Esophagus muscularis mucosa (tissue), 4 donors: ENCODE data around the gene SRRM2. TPM values are rescaled to one million over a fixed set of nuclear protein-coding genes. Genes with fewer than 3 reads are reported as not detected.

Experiments used
- DNase-seq: peaks from one replicate; pipeline ENCODE4 v3.0.0-alpha.2; 2017; ENCODE audit errors: extremely low spot score
- H3K27ac ChIP-seq, 4 donors: fragments of 200-600 bp; sonication (generic); replicated peaks in 1 of 4; 1 replicate in 3 of 4; 2 replicates in 1 of 4; pipeline ENCODE4 v1.5.1; 2016 to 2019; ENCODE audit warnings: mild to moderate bottlenecking in 1 of 4
- H3K27me3 ChIP-seq, 4 donors: fragments of 200-600 bp; sonication (generic); one replicate each; pipeline versions ENCODE4 v1.5.1 to v1.6.0; 2016 to 2019
- H3K36me3 ChIP-seq, 4 donors: fragments of 200-600 bp; sonication (generic); one replicate each; pipeline ENCODE4 v1.5.1; 2016 to 2019
- H3K4me1 ChIP-seq, 4 donors: fragments of 200-600 bp; sonication (generic); one replicate each; pipeline ENCODE4 v1.5.1; 2016 to 2019
- H3K4me3 ChIP-seq, 4 donors: fragments of 200-600 bp; sonication (generic); 1 replicate in 2 of 4; 2 replicates in 2 of 4; pipeline ENCODE4 v1.5.1; 2016 to 2019; ENCODE audit warnings: mild to moderate bottlenecking in 4 of 4, moderate library complexity in 1 of 4
- H3K9me3 ChIP-seq, 4 donors: fragments of 200-600 bp; sonication (generic); 1 replicate in 3 of 4; 2 replicates in 1 of 4; pipeline ENCODE4 v1.5.1; 2016 to 2019
- EP300 ChIP-seq: sonication (generic); formaldehyde crosslinking; IDR thresholded peaks from one replicate; pipeline ENCODE4 v1.6.1; 2017; ENCODE audit warnings: antibody characterized with exemption
- POLR2A ChIP-seq: fragments of 450-650 bp; IDR thresholded peaks from one replicate; pipeline ENCODE4 v1.6.1; 2017; ENCODE audit warnings: antibody characterized with exemption, moderate library complexity, mild to moderate bottlenecking, low read depth
- POLR2AphosphoS5 ChIP-seq, 2 donors: sonication (generic); formaldehyde crosslinking; IDR thresholded peaks; one replicate each; pipeline ENCODE4 v1.6.1; 2017; ENCODE audit warnings: antibody characterized with exemption in 2 of 2
- WGBS: methylation state at CpG from one replicate; pipeline ENCODE4 v1.1.5; 2018; 5-methylcytosine and 5-hydroxymethylcytosine counted together
- intact Hi-C: fragments of 100-400 bp; cut with DNase I; formaldehyde crosslinking; loops from one replicate; pipeline ENCODE4 v1.15.1; 2023
- total RNA-seq, 4 donors: library from RNA; depleted of rRNA; stranded (reverse); fragments of >200 nt; gene quantifications; one replicate each; pipeline versions ENCODE4 v1.1.0 to v1.2.1, GENCODE V29; 2016
- TF ChIP-seq, protein P1 (sequence below), 3 experiments: fragments of 200-600 bp in 2 of 3; fragments of 450-650 bp in 1 of 3; sonication (generic) in 2 of 3; IDR thresholded peaks; one replicate each; pipeline ENCODE4 v1.5.1; 2017 to 2019; ENCODE audit warnings: antibody characterized with exemption in 3 of 3, mild to moderate bottlenecking in 2 of 3, moderate library complexity in 1 of 3

The SRRM2 gene
- total RNA-seq, 4 donors from 2014 or later, result 126 to 325 (median 234) TPM

DNA sequence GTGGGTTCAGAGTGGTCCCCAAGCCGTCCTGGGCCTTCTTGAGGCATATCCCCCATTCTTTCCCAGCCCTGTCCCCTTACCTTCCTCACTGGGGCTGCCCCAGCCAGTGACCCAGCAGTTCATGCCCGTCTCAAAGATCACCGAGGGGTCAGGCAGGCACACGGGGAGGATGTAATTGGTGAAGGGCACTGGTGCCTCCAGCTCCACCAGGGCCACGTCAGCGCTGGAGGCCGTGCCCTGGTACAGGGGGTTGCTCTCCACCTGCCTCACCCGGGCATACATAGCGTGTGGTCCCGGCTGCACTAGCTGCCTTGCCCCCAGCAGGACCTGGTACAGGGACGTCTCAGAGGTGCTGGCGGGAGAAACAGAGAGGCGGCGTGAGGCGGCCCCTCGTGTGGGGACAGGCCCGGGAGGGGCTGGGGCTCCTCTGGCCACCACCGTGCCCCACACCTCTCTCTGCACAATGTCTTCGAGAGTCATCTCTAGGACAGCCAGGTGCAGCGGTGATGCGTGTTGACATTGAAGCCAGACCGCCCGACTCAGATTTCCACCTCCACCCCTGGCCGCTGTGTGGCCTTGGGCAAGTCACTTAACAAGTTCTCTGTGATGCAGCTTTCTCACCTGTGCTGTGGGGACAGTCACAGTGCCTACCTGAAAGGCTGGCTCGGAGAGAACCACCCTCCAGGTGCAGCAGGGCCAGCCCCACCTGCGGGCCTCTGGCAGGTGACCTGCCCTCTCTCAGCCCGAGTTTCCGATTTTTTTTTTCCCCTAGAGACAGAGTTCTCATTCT lies 38.3 kb upstream of the SRRM2 start:
- H3K27ac ChIP-seq, result no peak overlapping the region
- intact Hi-C loops, result loop anchor here (10.0 kb wide), 1 partner anchor 151 kb away; no protein-coding TSS in a partner anchor
- H3K9me3 ChIP-seq, result no peaks in the 10 kb centered on the region
- DNase-seq, result no peak
- H3K36me3 ChIP-seq, result peaks cover 0 to 11% (median 9%) of the 10 kb centered on the region in 4 donors
- no peak for TF ChIP-seq EP300
- TF ChIP-seq, protein P1, sequence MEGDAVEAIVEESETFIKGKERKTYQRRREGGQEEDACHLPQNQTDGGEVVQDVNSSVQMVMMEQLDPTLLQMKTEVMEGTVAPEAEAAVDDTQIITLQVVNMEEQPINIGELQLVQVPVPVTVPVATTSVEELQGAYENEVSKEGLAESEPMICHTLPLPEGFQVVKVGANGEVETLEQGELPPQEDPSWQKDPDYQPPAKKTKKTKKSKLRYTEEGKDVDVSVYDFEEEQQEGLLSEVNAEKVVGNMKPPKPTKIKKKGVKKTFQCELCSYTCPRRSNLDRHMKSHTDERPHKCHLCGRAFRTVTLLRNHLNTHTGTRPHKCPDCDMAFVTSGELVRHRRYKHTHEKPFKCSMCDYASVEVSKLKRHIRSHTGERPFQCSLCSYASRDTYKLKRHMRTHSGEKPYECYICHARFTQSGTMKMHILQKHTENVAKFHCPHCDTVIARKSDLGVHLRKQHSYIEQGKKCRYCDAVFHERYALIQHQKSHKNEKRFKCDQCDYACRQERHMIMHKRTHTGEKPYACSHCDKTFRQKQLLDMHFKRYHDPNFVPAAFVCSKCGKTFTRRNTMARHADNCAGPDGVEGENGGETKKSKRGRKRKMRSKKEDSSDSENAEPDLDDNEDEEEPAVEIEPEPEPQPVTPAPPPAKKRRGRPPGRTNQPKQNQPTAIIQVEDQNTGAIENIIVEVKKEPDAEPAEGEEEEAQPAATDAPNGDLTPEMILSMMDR (IDR thresholded peaks at IDR 0.05), result no peak
- TF ChIP-seq POLR2A, result no peak
- no peak for TF ChIP-seq POLR2AphosphoS5 (IDR thresholded peaks at IDR 0.05)
- 84% methylated on average over 18 of the region's 28 CpGs for WGBS
- H3K4me1 ChIP-seq, result peaks cover 3 to 10% (median 8%) of the 10 kb centered on the region in 4 donors
- H3K4me3 ChIP-seq, result no peak overlapping the region
- H3K27me3 ChIP-seq, result peaks cover 0 to 21% (median 2%) of the 10 kb centered on the region in 4 donors

DNA sequence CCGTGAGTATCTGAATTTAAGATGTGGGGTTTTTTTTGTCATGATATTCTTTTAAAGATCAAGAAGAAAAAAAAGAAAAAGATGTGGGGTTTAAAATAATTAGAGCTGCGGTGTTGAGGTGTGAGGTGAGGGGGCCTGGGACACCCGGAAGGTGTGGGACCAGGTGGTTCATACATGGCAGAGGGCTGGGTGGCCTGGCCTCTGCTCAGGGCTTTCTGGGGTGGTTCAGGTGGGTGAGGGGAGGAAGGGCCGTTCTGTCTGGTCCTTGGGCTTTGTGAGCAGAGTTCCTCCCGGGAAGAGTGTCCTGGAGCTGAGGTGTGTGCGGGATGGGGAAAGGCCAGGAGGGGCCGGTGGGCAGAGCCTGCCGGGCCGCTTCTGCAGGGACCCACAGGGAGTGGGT lies 37.4 kb upstream of the SRRM2 start:
- Histone ChIP-seq H3K36me3 (peaks cover 0 to 2% (median under 1%) of the 10 kb centered on the region in 4 donors), H3K27me3 (peaks cover 0 to 21% (median 2%) of the 10 kb centered on the region in 4 donors), H3K4me1 (peaks cover 8 to 19% (median 16%) of the 10 kb centered on the region in 4 donors), H3K9me3 (no peaks in the 10 kb centered on the region), H3K4me3 (no peak overlapping the region), H3K27ac (no peak overlapping the region)
- WGBS, result 24% methylated on average over 9 of the region's 9 CpGs
- TF ChIP-seq POLR2AphosphoS5 (IDR thresholded peaks at IDR 0.05) (no peak), EP300 (no peak), POLR2A (no peak)
- TF ChIP-seq, protein P1 (IDR thresholded peaks at IDR 0.05), result no peak
- intact Hi-C loops, result loop anchor here (10.0 kb wide), 1 partner anchor 150 kb away; no protein-coding TSS in a partner anchor
- no peak for DNase-seq

DNA sequence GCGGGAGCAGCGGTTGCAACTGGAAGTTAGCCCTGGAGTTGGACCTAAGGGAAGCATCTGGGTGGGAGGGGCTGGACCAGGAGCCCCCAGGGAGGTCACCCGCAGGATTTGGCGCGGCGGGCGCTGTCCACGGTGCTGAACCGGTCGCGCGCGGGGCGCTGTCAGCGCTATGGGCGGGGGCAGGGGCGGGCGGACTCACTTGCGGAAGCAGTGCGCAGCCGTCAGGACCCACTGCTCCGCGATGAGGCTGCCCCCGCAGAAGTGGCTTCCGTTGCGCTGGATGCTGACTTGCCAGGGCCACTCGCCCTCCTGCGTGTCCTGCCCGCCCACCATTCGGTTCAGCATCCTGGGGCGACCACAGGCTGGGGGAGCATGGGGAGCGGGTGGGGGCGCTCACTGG lies 36.9 kb upstream of the SRRM2 start:
- DNase-seq, result no peak
- Histone ChIP-seq H3K9me3 (no peaks in the 10 kb centered on the region), H3K36me3 (no peaks in the 10 kb centered on the region), H3K4me3 (peak overlapping the region in 1 of 4 donors; percentile 6), H3K27me3 (peaks cover 0 to 21% (median 2%) of the 10 kb centered on the region in 4 donors), H3K27ac (no peak overlapping the region), H3K4me1 (peaks cover 8 to 23% (median 20%) of the 10 kb centered on the region in 4 donors)
- WGBS, result 2% methylated on average over 12 of the region's 33 CpGs
- TF ChIP-seq POLR2A, result no peak
- intact Hi-C loops, result loop anchor here (10.0 kb wide), 1 partner anchor 149 kb away; no protein-coding TSS in a partner anchor

DNA sequence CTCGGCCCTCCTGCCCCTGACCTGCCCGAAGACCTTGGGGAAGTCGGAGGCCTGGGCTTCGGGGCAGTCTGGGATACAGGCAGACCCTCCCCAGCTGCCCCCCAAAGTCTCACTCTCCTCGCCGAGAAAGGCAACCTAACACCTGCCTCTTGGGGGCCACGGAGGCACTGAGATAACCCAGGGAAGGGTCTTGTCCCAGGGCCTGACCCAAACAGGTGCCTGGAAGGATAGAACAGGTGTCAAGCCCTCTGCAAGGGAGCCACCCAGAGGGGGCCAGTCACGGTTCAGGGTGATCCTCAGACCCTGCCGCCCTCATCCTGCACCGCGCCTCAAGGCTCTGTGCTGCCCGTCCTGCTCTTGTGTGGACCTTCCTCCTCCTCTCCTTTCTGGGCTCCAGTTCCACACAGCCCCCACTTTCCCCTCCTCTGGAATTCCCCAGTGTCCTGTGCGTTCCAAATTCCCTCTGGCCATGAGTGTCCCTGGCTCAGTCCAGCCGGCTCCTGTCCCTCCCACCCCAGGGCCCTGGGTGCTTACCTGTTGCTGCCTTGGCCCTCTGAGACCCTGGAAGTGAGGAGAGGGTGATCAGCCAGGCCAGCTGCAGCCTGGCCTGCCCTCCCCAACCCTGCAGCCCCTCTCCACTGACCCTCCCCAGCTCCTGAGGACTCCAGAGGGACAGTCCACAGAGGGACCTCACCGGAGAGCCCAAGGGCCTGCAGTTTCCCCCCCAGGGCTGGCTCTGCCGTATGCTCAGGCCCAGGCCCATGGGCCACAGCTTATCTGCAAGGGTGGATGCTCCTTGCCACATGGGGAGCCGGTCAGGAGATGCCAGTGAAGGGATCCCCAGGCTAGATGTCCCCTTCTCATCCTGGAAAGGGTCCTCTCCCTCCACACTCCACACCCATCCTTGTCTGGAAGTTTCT lies 36.2 kb upstream of the SRRM2 start:
- H3K27ac ChIP-seq, result no peak overlapping the region
- H3K4me1 ChIP-seq, result peaks cover 8 to 28% (median 25%) of the 10 kb centered on the region in 4 donors
- H3K27me3 ChIP-seq, result peaks cover 0 to 21% (median 2%) of the 10 kb centered on the region in 4 donors
- TF ChIP-seq POLR2AphosphoS5 (IDR thresholded peaks at IDR 0.05) (no peak), POLR2A (no peak), EP300 (no peak)
- TF ChIP-seq, protein P1 (IDR thresholded peaks at IDR 0.05), result no peak
- H3K4me3 ChIP-seq, result peak overlapping the region in 1 of 4 donors; percentile 6
- no peak for DNase-seq
- no peaks in the 10 kb centered on the region for H3K9me3 ChIP-seq
- no peaks in the 10 kb centered on the region for H3K36me3 ChIP-seq
- 61% methylated on average over 16 of the region's 17 CpGs for WGBS
- intact Hi-C loops, result loop anchor here (10.0 kb wide), 1 partner anchor 149 kb away; no protein-coding TSS in a partner anchor
